ENCODE data around the gene TNS1. TPM values are rescaled to one million over a fixed set of nuclear protein-coding genes. Genes with fewer than 3 reads are reported as not detected.

TNS1 gene
- total and polyA plus RNA-seq, 2 donors = 191 to 576 TPM

GRCh38 chr2:217903859-217904613 is 98.8 kb downstream of the TNS1 start:
- no peak for DNase-seq (ENCODE audit: extremely low spot score)
- Histone ChIP-seq H3K36me3 (ENCODE audit: insufficient read depth) (no peaks in the 10 kb centered on the region), H3K4me1 (ENCODE audit: insufficient read depth) (no peaks in the 10 kb centered on the region), H3K4me3 (ENCODE audit: low read depth, low read length) (no peak overlapping the region), H3K27ac (ENCODE audit: low read depth) (peak overlapping the region; percentile 78)
- WGBS = 18% methylated on average over 11 of the region's 11 CpGs

GRCh38 chr2:217903142-217903858 is 99.5 kb downstream of the TNS1 start:
- H3K4me3 ChIP-seq (ENCODE audit: low read depth, low read length) = no peak overlapping the region
- WGBS = 41% methylated on average over 8 of the region's 8 CpGs
- H3K36me3 ChIP-seq (ENCODE audit: insufficient read depth) = no peaks in the 10 kb centered on the region
- no peak for DNase-seq (ENCODE audit: extremely low spot score)
- H3K4me1 ChIP-seq (ENCODE audit: insufficient read depth) = no peaks in the 10 kb centered on the region
- H3K27ac ChIP-seq (ENCODE audit: low read depth) = peak overlapping the region; percentile 78

GRCh38 chr2:217902379-217903141 is 100.2 kb downstream of the TNS1 start:
- peak; percentile 72 for DNase-seq (ENCODE audit: extremely low spot score)
- 11% methylated on average over 19 of the region's 19 CpGs for WGBS
- Histone ChIP-seq H3K4me1 (ENCODE audit: insufficient read depth) (no peaks in the 10 kb centered on the region), H3K27ac (ENCODE audit: low read depth) (peak overlapping the region; percentile 78), H3K4me3 (ENCODE audit: low read depth, low read length) (no peak overlapping the region), H3K36me3 (ENCODE audit: insufficient read depth) (no peaks in the 10 kb centered on the region)

GRCh38 chr2:217901835-217902378 is 100.9 kb downstream of the TNS1 start:
- Histone ChIP-seq H3K4me3 (ENCODE audit: low read depth, low read length) (no peak overlapping the region), H3K36me3 (ENCODE audit: insufficient read depth) (no peaks in the 10 kb centered on the region), H3K4me1 (ENCODE audit: insufficient read depth) (no peaks in the 10 kb centered on the region), H3K27ac (ENCODE audit: low read depth) (peak overlapping the region; percentile 78)
- 21% methylated on average over 5 of the region's 5 CpGs for WGBS
- DNase-seq (ENCODE audit: extremely low spot score) = no peak

DNA sequence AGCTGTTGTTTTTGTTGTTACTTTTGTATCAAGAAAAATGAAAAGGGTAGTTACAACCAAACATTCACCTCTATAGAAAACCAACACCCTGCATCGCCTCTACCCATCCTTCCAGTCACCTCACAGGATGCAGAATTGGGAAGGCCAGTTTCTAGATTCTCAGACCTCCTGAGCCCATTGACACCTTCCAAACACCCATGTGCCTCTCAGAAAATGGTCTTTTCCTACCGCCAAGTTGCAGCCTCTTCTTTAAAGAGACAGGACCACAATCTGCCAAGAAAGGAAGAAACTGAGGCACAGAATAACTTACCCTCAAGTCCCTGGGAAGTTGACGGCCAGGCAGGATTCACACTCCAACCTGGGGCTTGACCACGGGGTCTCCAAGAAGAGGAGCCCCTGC is 101.4 kb downstream of the TNS1 start:
- WGBS = 66% methylated on average over 4 of the region's 4 CpGs
- no peak for DNase-seq (ENCODE audit: extremely low spot score)
- no peaks in the 10 kb centered on the region for H3K4me1 ChIP-seq (ENCODE audit: insufficient read depth)
- peak overlapping the region; percentile 78 for H3K27ac ChIP-seq (ENCODE audit: low read depth)
- H3K4me3 ChIP-seq (ENCODE audit: low read depth, low read length) = no peak overlapping the region
- H3K36me3 ChIP-seq (ENCODE audit: insufficient read depth) = no peaks in the 10 kb centered on the region

GRCh38 chr2:217900780-217901360 is 101.9 kb downstream of the TNS1 start:
- H3K4me3 ChIP-seq (ENCODE audit: low read depth, low read length) = no peak overlapping the region
- no peaks in the 10 kb centered on the region for H3K36me3 ChIP-seq (ENCODE audit: insufficient read depth)
- H3K27ac ChIP-seq (ENCODE audit: low read depth) = peak overlapping the region; percentile 42
- H3K4me1 ChIP-seq (ENCODE audit: insufficient read depth) = no peaks in the 10 kb centered on the region
- no peak for DNase-seq (ENCODE audit: extremely low spot score)
- WGBS = 84% methylated on average over 7 of the region's 7 CpGs

GRCh38 chr2:217900010-217900779 is 102.6 kb downstream of the TNS1 start:
- no peaks in the 10 kb centered on the region for H3K36me3 ChIP-seq (ENCODE audit: insufficient read depth)
- no peak for DNase-seq (ENCODE audit: extremely low spot score)
- no peaks in the 10 kb centered on the region for H3K4me1 ChIP-seq (ENCODE audit: insufficient read depth)
- peak overlapping the region; percentile 42 for H3K27ac ChIP-seq (ENCODE audit: low read depth)
- no peak overlapping the region for H3K4me3 ChIP-seq (ENCODE audit: low read depth, low read length)
- WGBS = 57% methylated on average over 16 of the region's 16 CpGs

GRCh38 chr2:217899231-217900009 is 103.4 kb downstream of the TNS1 start:
- Histone ChIP-seq H3K4me1 (ENCODE audit: insufficient read depth) (no peaks in the 10 kb centered on the region), H3K36me3 (ENCODE audit: insufficient read depth) (no peaks in the 10 kb centered on the region), H3K4me3 (ENCODE audit: low read depth, low read length) (no peak overlapping the region), H3K27ac (ENCODE audit: low read depth) (peak overlapping the region; percentile 73)
- DNase-seq (ENCODE audit: extremely low spot score) = no peak
- 43% methylated on average over 11 of the region's 11 CpGs for WGBS

DNA sequence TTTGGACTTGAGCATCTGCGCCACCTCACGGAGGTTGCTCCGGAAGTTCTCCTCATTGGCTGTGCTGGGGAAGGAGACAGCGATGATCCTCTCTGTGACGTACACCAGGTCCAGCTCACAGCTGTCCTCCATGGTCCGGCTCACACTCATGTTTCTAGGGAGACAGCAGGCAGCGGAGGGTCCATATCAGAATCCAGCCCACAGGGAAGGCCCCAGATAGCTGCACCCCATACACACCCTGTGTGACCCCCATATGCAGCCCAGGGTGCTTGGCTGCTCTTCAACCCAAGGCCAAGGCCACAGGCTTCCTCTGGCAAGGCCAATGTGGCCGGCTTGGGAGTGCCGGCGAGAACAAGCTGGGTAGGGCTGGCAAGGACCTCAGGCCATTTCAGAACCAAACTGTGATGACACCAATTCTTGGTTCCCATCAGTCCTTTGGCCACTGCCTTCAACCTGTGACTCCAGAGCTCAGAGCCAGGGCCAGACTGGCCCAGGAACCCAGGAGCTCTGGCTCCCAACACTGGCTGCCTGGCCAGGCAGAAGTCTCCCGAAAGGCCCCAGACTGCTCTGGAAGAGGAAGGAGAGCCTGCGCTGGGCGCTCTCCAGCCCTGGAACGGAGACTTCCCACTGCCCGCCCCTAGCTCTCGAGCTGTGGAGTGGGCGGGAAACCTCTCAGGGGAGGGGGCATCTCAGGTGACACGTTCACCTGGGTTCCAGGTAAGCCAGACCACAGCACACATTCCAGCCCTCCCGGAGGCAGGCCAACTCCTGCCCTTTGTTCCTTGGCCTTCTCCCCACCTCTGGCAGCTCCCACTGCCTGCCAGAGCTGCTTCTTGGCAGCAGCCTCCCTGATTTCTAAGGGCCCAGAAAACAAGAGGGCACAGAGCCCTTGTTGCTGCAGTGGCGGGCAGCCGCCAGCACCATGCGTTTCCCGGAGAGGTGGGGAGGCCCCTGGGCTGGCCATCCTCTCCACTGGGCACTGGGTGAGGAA is 104.7 kb downstream of the TNS1 start:
- Histone ChIP-seq H3K27ac (ENCODE audit: low read depth) (peak overlapping the region; percentile 32), H3K36me3 (ENCODE audit: insufficient read depth) (no peaks in the 10 kb centered on the region), H3K4me3 (ENCODE audit: low read depth, low read length) (no peak overlapping the region), H3K4me1 (ENCODE audit: insufficient read depth) (no peaks in the 10 kb centered on the region)
- 63% methylated on average over 23 of the region's 23 CpGs for WGBS
- no peak for DNase-seq (ENCODE audit: extremely low spot score)

- Histone ChIP-seq H3K36me3 (ENCODE audit: insufficient read depth) (no peaks in the 10 kb centered on the region), H3K27ac (ENCODE audit: low read depth) (no peak overlapping the region), H3K4me3 (ENCODE audit: low read depth, low read length) (no peak overlapping the region), H3K4me1 (ENCODE audit: insufficient read depth) (no peaks in the 10 kb centered on the region)
- no peak for DNase-seq (ENCODE audit: extremely low spot score)
- 73% methylated on average over 9 of the region's 9 CpGs for WGBS
These were observed 105.6 kb downstream of the TNS1 start for GRCh38 chr2:217897091-217897715.

- Histone ChIP-seq H3K27ac (ENCODE audit: low read depth) (no peak overlapping the region), H3K4me1 (ENCODE audit: insufficient read depth) (no peaks in the 10 kb centered on the region), H3K4me3 (ENCODE audit: low read depth, low read length) (no peak overlapping the region), H3K36me3 (ENCODE audit: insufficient read depth) (no peaks in the 10 kb centered on the region)
- no peak for DNase-seq (ENCODE audit: extremely low spot score)
- WGBS = 78% methylated on average over 19 of the region's 19 CpGs
These were observed 107.6 kb downstream of the TNS1 start for GRCh38 chr2:217895070-217895635.

All from urinary bladder (tissue), 4 donors.